ENCODE measurements around the gene CLDN22. TPM values are rescaled to one million over a fixed set of nuclear protein-coding genes. Genes with fewer than 3 reads are reported as not detected.
A peak's percentile ranks its signal among the peaks of the same experiment; 100 is the strongest.

The CLDN22 gene
- not detected for polyA plus RNA-seq
- long read RNA-seq, donor 1, transcript CLDN22-201 (1 exons, 2,581 nt), result major isoform, 8 of 8 reads
- long read RNA-seq, donor 1, partial matches to known transcripts, result 0 of 8 reads
- long read RNA-seq, donor 1, other reads (novel, unspliced or antisense), result 0 of 8 reads
- long read RNA-seq, donor 2, transcript CLDN22-201 (1 exons, 2,581 nt), result major isoform, 23 of 23 reads
- long read RNA-seq, donor 2, partial matches to known transcripts, result 0 of 23 reads
- long read RNA-seq, donor 2, other reads (novel, unspliced or antisense), result 0 of 23 reads
- long read RNA-seq, donor 3, transcript CLDN22-201 (1 exons, 2,581 nt), result major isoform, 50 of 50 reads
- long read RNA-seq, donor 3, partial matches to known transcripts, result 0 of 50 reads
- long read RNA-seq, donor 3, other reads (novel, unspliced or antisense), result 0 of 50 reads
- long read RNA-seq, donor 4, partial matches to known transcripts, result 0 of 2 reads
- long read RNA-seq, donor 4, other reads (novel, unspliced or antisense), result 0 of 2 reads
- long read RNA-seq, donor 5, transcript CLDN22-201 (1 exons, 2,581 nt), result major isoform, 10 of 10 reads
- long read RNA-seq, donor 5, partial matches to known transcripts, result 0 of 10 reads
- long read RNA-seq, donor 5, other reads (novel, unspliced or antisense), result 0 of 10 reads
- long read RNA-seq, donor 6, transcript CLDN22-201 (1 exons, 2,581 nt), result major isoform, 48 of 48 reads
- long read RNA-seq, donor 6, partial matches to known transcripts, result 0 of 48 reads
- long read RNA-seq, donor 6, other reads (novel, unspliced or antisense), result 0 of 48 reads
- long read RNA-seq, donor 7, transcript CLDN22-201 (1 exons, 2,581 nt), result major isoform, 6 of 6 reads
- long read RNA-seq, donor 7, partial matches to known transcripts, result 0 of 6 reads
- long read RNA-seq, donor 7, other reads (novel, unspliced or antisense), result 0 of 6 reads
- long read RNA-seq, donor 8, transcript CLDN22-201 (1 exons, 2,581 nt), result major isoform, 36 of 36 reads
- long read RNA-seq, donor 8, partial matches to known transcripts, result 0 of 36 reads
- long read RNA-seq, donor 8, other reads (novel, unspliced or antisense), result 0 of 36 reads
- long read RNA-seq, donor 9, transcript CLDN22-201 (1 exons, 2,581 nt), result major isoform, 16 of 16 reads
- long read RNA-seq, donor 9, partial matches to known transcripts, result 0 of 16 reads
- long read RNA-seq, donor 9, other reads (novel, unspliced or antisense), result 0 of 16 reads
- long read RNA-seq, donor 10, transcript CLDN22-201 (1 exons, 2,581 nt), result major isoform, 29 of 29 reads
- long read RNA-seq, donor 10, partial matches to known transcripts, result 0 of 29 reads
- long read RNA-seq, donor 10, other reads (novel, unspliced or antisense), result 0 of 29 reads
- long read RNA-seq, donor 11, transcript CLDN22-201 (1 exons, 2,581 nt), result major isoform, 19 of 19 reads
- long read RNA-seq, donor 11, partial matches to known transcripts, result 0 of 19 reads
- long read RNA-seq, donor 11, other reads (novel, unspliced or antisense), result 0 of 19 reads

- Histone ChIP-seq H3K36me3 (ENCODE audit: control insufficient read depth, insufficient read depth, low read length) (peaks cover 6% of the 10 kb centered on the region), H3K9me3 (ENCODE audit: control insufficient read depth, low read depth, low read length) (no peaks in the 10 kb centered on the region), H3K27ac (ENCODE audit: low read length) (peak within 1 kb of the TSS; percentile 39), H3K4me3 (ENCODE audit: low read length) (no peak within 1 kb of the TSS), H3K27me3 (ENCODE audit: control insufficient read depth, insufficient read depth, low read length) (no peaks in the 10 kb centered on the region), H3K4me1 (ENCODE audit: control insufficient read depth, insufficient read depth, low read length) (peaks cover 6% of the 10 kb centered on the region)
- DNase-seq, result peak; percentile 31 to 47
- WGBS (ENCODE audit: insufficient coverage, low lambda C conversion rate), result 50% methylated on average over 1 of the region's 6 CpGs
Measured at GRCh38 chr4:183320211-183321059, at the start of gene CLDN22. CLDN22 (minus strand) TSS chr4:183320276; CDS start chr4:183320218, 58 bp downstream.

GRCh38 chr4:183369073-183369472, 49.0 kb upstream of the CLDN22 start:
- WGBS (ENCODE audit: insufficient coverage, low lambda C conversion rate), result 0% methylated on average over 1 of the region's 8 CpGs
- Histone ChIP-seq H3K4me1 (ENCODE audit: control insufficient read depth, insufficient read depth, low read length) (peaks cover 11% of the 10 kb centered on the region), H3K4me3 (ENCODE audit: low read length) (no peak overlapping the region), H3K27me3 (ENCODE audit: control insufficient read depth, insufficient read depth, low read length) (no peaks in the 10 kb centered on the region), H3K27ac (ENCODE audit: low read length) (no peak overlapping the region), H3K9me3 (ENCODE audit: control insufficient read depth, low read depth, low read length) (no peaks in the 10 kb centered on the region), H3K36me3 (ENCODE audit: control insufficient read depth, insufficient read depth, low read length) (no peaks in the 10 kb centered on the region)
- no peak for DNase-seq

GRCh38 chr4:183366206-183366835, 46.2 kb upstream of the CLDN22 start:
- H3K27ac ChIP-seq (ENCODE audit: low read length), result no peak overlapping the region
- no peaks in the 10 kb centered on the region for H3K27me3 ChIP-seq (ENCODE audit: control insufficient read depth, insufficient read depth, low read length)
- no peak for DNase-seq
- H3K36me3 ChIP-seq (ENCODE audit: control insufficient read depth, insufficient read depth, low read length), result no peaks in the 10 kb centered on the region
- 82% methylated on average over 4 of the region's 16 CpGs for WGBS (ENCODE audit: insufficient coverage, low lambda C conversion rate)
- no peaks in the 10 kb centered on the region for H3K9me3 ChIP-seq (ENCODE audit: control insufficient read depth, low read depth, low read length)
- H3K4me3 ChIP-seq (ENCODE audit: low read length), result no peak overlapping the region
- H3K4me1 ChIP-seq (ENCODE audit: control insufficient read depth, insufficient read depth, low read length), result peaks cover 11% of the 10 kb centered on the region

- Histone ChIP-seq H3K4me3 (ENCODE audit: low read length) (no peak overlapping the region), H3K27ac (ENCODE audit: low read length) (no peak overlapping the region), H3K36me3 (ENCODE audit: control insufficient read depth, insufficient read depth, low read length) (no peaks in the 10 kb centered on the region), H3K4me1 (ENCODE audit: control insufficient read depth, insufficient read depth, low read length) (peaks cover 11% of the 10 kb centered on the region), H3K27me3 (ENCODE audit: control insufficient read depth, insufficient read depth, low read length) (no peaks in the 10 kb centered on the region), H3K9me3 (ENCODE audit: control insufficient read depth, low read depth, low read length) (no peaks in the 10 kb centered on the region)
- no CpG with 5 or more reads among the region's 10 CpGs for whole genome bisulfite sequencing (ENCODE audit: insufficient coverage, low lambda C conversion rate)
- no peak for DNase-seq
Measured at GRCh38 chr4:183364025-183364424, 43.9 kb upstream of the CLDN22 start.

GRCh38 chr4:183362916-183363542, 43.0 kb upstream of the CLDN22 start:
- DNase-seq, result peak in 1 of 2 donors; percentile 40
- Histone ChIP-seq H3K27ac (ENCODE audit: low read length) (no peak overlapping the region), H3K4me1 (ENCODE audit: control insufficient read depth, insufficient read depth, low read length) (peaks cover 11% of the 10 kb centered on the region), H3K9me3 (ENCODE audit: control insufficient read depth, low read depth, low read length) (no peaks in the 10 kb centered on the region), H3K4me3 (ENCODE audit: low read length) (no peak overlapping the region), H3K36me3 (ENCODE audit: control insufficient read depth, insufficient read depth, low read length) (no peaks in the 10 kb centered on the region), H3K27me3 (ENCODE audit: control insufficient read depth, insufficient read depth, low read length) (no peaks in the 10 kb centered on the region)
- 93% methylated on average over 3 of the region's 15 CpGs for WGBS (ENCODE audit: insufficient coverage, low lambda C conversion rate)

GRCh38 chr4:183362036-183362435, 42.0 kb upstream of the CLDN22 start:
- Histone ChIP-seq H3K36me3 (ENCODE audit: control insufficient read depth, insufficient read depth, low read length) (no peaks in the 10 kb centered on the region), H3K27ac (ENCODE audit: low read length) (no peak overlapping the region), H3K9me3 (ENCODE audit: control insufficient read depth, low read depth, low read length) (no peaks in the 10 kb centered on the region), H3K4me1 (ENCODE audit: control insufficient read depth, insufficient read depth, low read length) (peaks cover 11% of the 10 kb centered on the region), H3K27me3 (ENCODE audit: control insufficient read depth, insufficient read depth, low read length) (no peaks in the 10 kb centered on the region), H3K4me3 (ENCODE audit: low read length) (no peak overlapping the region)
- no CpG with 5 or more reads among the region's 4 CpGs for WGBS (ENCODE audit: insufficient coverage, low lambda C conversion rate)
- no peak for DNase-seq

GRCh38 chr4:183360161-183360919, 40.3 kb upstream of the CLDN22 start:
- H3K27me3 ChIP-seq (ENCODE audit: control insufficient read depth, insufficient read depth, low read length), result no peaks in the 10 kb centered on the region
- H3K27ac ChIP-seq (ENCODE audit: low read length), result no peak overlapping the region
- H3K9me3 ChIP-seq (ENCODE audit: control insufficient read depth, low read depth, low read length), result no peaks in the 10 kb centered on the region
- no peaks in the 10 kb centered on the region for H3K4me1 ChIP-seq (ENCODE audit: control insufficient read depth, insufficient read depth, low read length)
- 80% methylated on average over 1 of the region's 11 CpGs for WGBS (ENCODE audit: insufficient coverage, low lambda C conversion rate)
- H3K4me3 ChIP-seq (ENCODE audit: low read length), result no peak overlapping the region
- DNase-seq, result no peak
- no peaks in the 10 kb centered on the region for H3K36me3 ChIP-seq (ENCODE audit: control insufficient read depth, insufficient read depth, low read length)

GRCh38 chr4:183358215-183358755, 38.2 kb upstream of the CLDN22 start:
- no peak for DNase-seq
- no peak overlapping the region for H3K4me3 ChIP-seq (ENCODE audit: low read length)
- H3K9me3 ChIP-seq (ENCODE audit: control insufficient read depth, low read depth, low read length), result no peaks in the 10 kb centered on the region
- WGBS (ENCODE audit: insufficient coverage, low lambda C conversion rate), result no CpG with 5 or more reads among the region's 13 CpGs
- H3K27ac ChIP-seq (ENCODE audit: low read length), result no peak overlapping the region
- H3K4me1 ChIP-seq (ENCODE audit: control insufficient read depth, insufficient read depth, low read length), result peaks cover 8% of the 10 kb centered on the region
- no peaks in the 10 kb centered on the region for H3K27me3 ChIP-seq (ENCODE audit: control insufficient read depth, insufficient read depth, low read length)
- H3K36me3 ChIP-seq (ENCODE audit: control insufficient read depth, insufficient read depth, low read length), result no peaks in the 10 kb centered on the region
